GM23338 (cell line): Measurements from ENCODE around the gene PSD4.

Source experiments
- CREB1 ChIP-seq: fragments of 250-450 bp; sonication (Bioruptor Pico); IDR thresholded peaks from 2 replicates; pipeline ENCODE4 v1.5.0; 2020; ENCODE audit warnings: low read depth, mild to moderate bottlenecking, moderate library complexity
- ETS1 ChIP-seq: IDR thresholded peaks from 2 replicates; pipeline ENCODE4 v1.6.1; 2016; ENCODE audit warnings: antibody characterized with exemption
- EZH2 ChIP-seq: fragments of 200-600 bp; sonication (generic); IDR thresholded peaks from one replicate; pipeline ENCODE4 v1.8.0; 2017; ENCODE audit warnings: antibody characterized with exemption, mild to moderate bottlenecking, low read depth; ENCODE audit not compliant: unreplicated experiment
- EZH2phosphoT487 ChIP-seq: fragments of 200-600 bp; sonication (generic); IDR thresholded peaks from one replicate; pipeline ENCODE4 v1.8.1; 2018; ENCODE audit warnings: antibody characterized with exemption; ENCODE audit not compliant: unreplicated experiment
- JUNB ChIP-seq: IDR thresholded peaks from one replicate; pipeline ENCODE4 v1.6.1; 2016; ENCODE audit warnings: antibody characterized with exemption; ENCODE audit not compliant: unreplicated experiment
- POLR2AphosphoS5 ChIP-seq: IDR thresholded peaks from 2 replicates; pipeline ENCODE4 v1.6.1; 2016; ENCODE audit warnings: antibody characterized with exemption, low read depth
- REST ChIP-seq: IDR thresholded peaks from one replicate; pipeline ENCODE4 v1.6.1; 2018; ENCODE audit warnings: antibody characterized with exemption; ENCODE audit not compliant: unreplicated experiment
- STAT1 ChIP-seq: IDR thresholded peaks from one replicate; pipeline ENCODE4 v1.6.1; 2016; ENCODE audit warnings: antibody characterized with exemption; ENCODE audit not compliant: unreplicated experiment
- ZNF114 ChIP-seq: fragments of 250-450 bp; sonication (Bioruptor Pico); IDR thresholded peaks from 2 replicates; pipeline ENCODE4 v1.5.0; 2020; ENCODE audit warnings: mild to moderate bottlenecking, moderate library complexity
- ZNF462 ChIP-seq: fragments of 250-450 bp; sonication (Bioruptor Pico); IDR thresholded peaks from 2 replicates; pipeline ENCODE4 v1.5.0; 2020; ENCODE audit warnings: mild to moderate bottlenecking, moderate library complexity
- TF ChIP-seq, protein P1 (sequence below), 2 experiments: fragments of 200-600 bp in 1 of 2; sonication (generic) in 1 of 2; conservative IDR thresholded peaks; 2 replicates each; pipeline versions ENCODE4 v1.5.1 to v1.6.1; 2016 to 2017; ENCODE audit warnings: antibody characterized with exemption in 2 of 2, low read depth in 2 of 2, mild to moderate bottlenecking in 2 of 2, moderate library complexity in 1 of 2

GRCh38 chr2:113157118-113157896 lies 16.5 kb upstream of the PSD4 start:
- TF ChIP-seq, protein P1, sequence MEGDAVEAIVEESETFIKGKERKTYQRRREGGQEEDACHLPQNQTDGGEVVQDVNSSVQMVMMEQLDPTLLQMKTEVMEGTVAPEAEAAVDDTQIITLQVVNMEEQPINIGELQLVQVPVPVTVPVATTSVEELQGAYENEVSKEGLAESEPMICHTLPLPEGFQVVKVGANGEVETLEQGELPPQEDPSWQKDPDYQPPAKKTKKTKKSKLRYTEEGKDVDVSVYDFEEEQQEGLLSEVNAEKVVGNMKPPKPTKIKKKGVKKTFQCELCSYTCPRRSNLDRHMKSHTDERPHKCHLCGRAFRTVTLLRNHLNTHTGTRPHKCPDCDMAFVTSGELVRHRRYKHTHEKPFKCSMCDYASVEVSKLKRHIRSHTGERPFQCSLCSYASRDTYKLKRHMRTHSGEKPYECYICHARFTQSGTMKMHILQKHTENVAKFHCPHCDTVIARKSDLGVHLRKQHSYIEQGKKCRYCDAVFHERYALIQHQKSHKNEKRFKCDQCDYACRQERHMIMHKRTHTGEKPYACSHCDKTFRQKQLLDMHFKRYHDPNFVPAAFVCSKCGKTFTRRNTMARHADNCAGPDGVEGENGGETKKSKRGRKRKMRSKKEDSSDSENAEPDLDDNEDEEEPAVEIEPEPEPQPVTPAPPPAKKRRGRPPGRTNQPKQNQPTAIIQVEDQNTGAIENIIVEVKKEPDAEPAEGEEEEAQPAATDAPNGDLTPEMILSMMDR (conservative IDR thresholded peaks at IDR 0.05; ENCODE audit: low read depth in 2 of 2): no peak
- no peak for TF ChIP-seq REST
- no peak for TF ChIP-seq ETS1
- TF ChIP-seq POLR2AphosphoS5: no peak
- TF ChIP-seq STAT1: no peak
- TF ChIP-seq EZH2phosphoT487: no peak
- TF ChIP-seq EZH2: no peak
- TF ChIP-seq JUNB: no peak
- no peak for TF ChIP-seq ZNF114
- TF ChIP-seq ZNF462 (CRISPR knock-in tag): no peak
- no peak for TF ChIP-seq CREB1 (CRISPR knock-in tag)
